OCI-LY1 (cell line): ENCODE results near the gene FCRL1.

Experiments used
- CTCF ChIP-seq: fragments of 200-600 bp; sonication (generic), shearing (Covaris generic); IDR thresholded peaks from 2 replicates; pipeline ENCODE4 v1.5.1; 2017; ENCODE audit warnings: mild to moderate bottlenecking, antibody characterized with exemption, low read length, moderate library complexity, mixed read lengths
- EZH2 ChIP-seq: fragments of 200-600 bp; sonication (generic), shearing (Covaris generic); IDR thresholded peaks from 2 replicates; pipeline ENCODE4 v1.8.0; 2017; ENCODE audit warnings: borderline replicate concordance, mixed run types, mild to moderate bottlenecking, antibody characterized with exemption, low read length, moderate library complexity, mixed read lengths

- TF ChIP-seq EZH2 (no peak), CTCF (no peak)
Observed at GRCh38 chr1:157849229-157849875, 29.4 kb upstream of the FCRL1 start.
